HS-5 (cell line): ENCODE data around the gene C17orf107.
A peak's percentile ranks its signal among the peaks of the same experiment; 100 is the strongest.

Source experiments
- DNase-seq: peaks from one replicate; pipeline ENCODE4 v3.0.0-alpha.2; 2012; ENCODE audit warnings: low read depth

The C17orf107 gene

GRCh38 chr17:4935650-4936049, 36.3 kb downstream of the C17orf107 start:
- DNase-seq: no peak

GRCh38 chr17:4936436-4936835, 37.1 kb downstream of the C17orf107 start:
- DNase-seq: no peak

GRCh38 chr17:4937553-4937952, 38.2 kb downstream of the C17orf107 start:
- DNase-seq: no peak

- DNase-seq: no peak
These were observed 38.7 kb downstream of the C17orf107 start for GRCh38 chr17:4938069-4938491.

- no peak for DNase-seq
These were observed 39.6 kb downstream of the C17orf107 start for GRCh38 chr17:4938688-4939545.

GRCh38 chr17:4939546-4939795, 40.1 kb downstream of the C17orf107 start:
- no peak for DNase-seq

- DNase-seq: peak; percentile 99
These were observed 40.6 kb downstream of the C17orf107 start, which contains the start of the genes RNF167 and SLC25A11 for GRCh38 chr17:4939796-4940554. TSS of gene RNF167 (plus strand) at chr17:4940268. CDS start at chr17:4940910, 642 bp downstream. TSS of gene SLC25A11 (minus strand) at chr17:4940046. CDS start at chr17:4939910, 136 bp downstream.

- DNase-seq: no peak
These were observed 41.4 kb downstream of the C17orf107 start for GRCh38 chr17:4940555-4941318.

- DNase-seq: no peak
These were observed 41.9 kb downstream of the C17orf107 start for GRCh38 chr17:4941319-4941610.

- DNase-seq: no peak
These were observed 43.6 kb downstream of the C17orf107 start for GRCh38 chr17:4942760-4943508.

- no peak for DNase-seq
These were observed 44.8 kb downstream of the C17orf107 start for GRCh38 chr17:4944163-4944553.

- DNase-seq: no peak
These were observed 45.3 kb downstream of the C17orf107 start for GRCh38 chr17:4944554-4945175.

- DNase-seq: peak; percentile 87
These were observed 46.0 kb downstream of the C17orf107 start for GRCh38 chr17:4945176-4945943.

- no peak for DNase-seq
These were observed 46.6 kb downstream of the C17orf107 start for GRCh38 chr17:4945944-4946280.

- DNase-seq: no peak
These were observed 47.1 kb downstream of the C17orf107 start for GRCh38 chr17:4946312-4946976.

GRCh38 chr17:4947010-4947410, 47.7 kb downstream of the C17orf107 start:
- DNase-seq: no peak

GRCh38 chr17:4947411-4948165, 48.3 kb downstream of the C17orf107 start:
- no peak for DNase-seq

GRCh38 chr17:4948166-4948930, 49.0 kb downstream of the C17orf107 start, which contains the start of gene PFN1:
TSS of gene PFN1 (minus strand) at chr17:4948530. CDS start at chr17:4948394, 136 bp downstream.
- peak; percentile 92 for DNase-seq

- no peak for DNase-seq
These were observed 49.6 kb downstream of the C17orf107 start for GRCh38 chr17:4948931-4949320.
